A549 treated with Hydrocortisone at 1 μM for 4 hours (cell line): ENCODE measurements around the gene WDR62. TPM values are rescaled to one million over a fixed set of nuclear protein-coding genes. Genes with fewer than 3 reads are reported as not detected.

Source experiments
- total RNA-seq: library from RNA; stranded (reverse); fragments of 200-300 nt; extraction: Qiagen RNA extraction; gene quantifications from 5 replicates; pipeline ENCODE4 v1.2.3, GENCODE V29; 2022

The WDR62 gene
- total RNA-seq: 23.1 to 26.0 TPM (median 25.2 TPM) in 5 replicates

DNA sequence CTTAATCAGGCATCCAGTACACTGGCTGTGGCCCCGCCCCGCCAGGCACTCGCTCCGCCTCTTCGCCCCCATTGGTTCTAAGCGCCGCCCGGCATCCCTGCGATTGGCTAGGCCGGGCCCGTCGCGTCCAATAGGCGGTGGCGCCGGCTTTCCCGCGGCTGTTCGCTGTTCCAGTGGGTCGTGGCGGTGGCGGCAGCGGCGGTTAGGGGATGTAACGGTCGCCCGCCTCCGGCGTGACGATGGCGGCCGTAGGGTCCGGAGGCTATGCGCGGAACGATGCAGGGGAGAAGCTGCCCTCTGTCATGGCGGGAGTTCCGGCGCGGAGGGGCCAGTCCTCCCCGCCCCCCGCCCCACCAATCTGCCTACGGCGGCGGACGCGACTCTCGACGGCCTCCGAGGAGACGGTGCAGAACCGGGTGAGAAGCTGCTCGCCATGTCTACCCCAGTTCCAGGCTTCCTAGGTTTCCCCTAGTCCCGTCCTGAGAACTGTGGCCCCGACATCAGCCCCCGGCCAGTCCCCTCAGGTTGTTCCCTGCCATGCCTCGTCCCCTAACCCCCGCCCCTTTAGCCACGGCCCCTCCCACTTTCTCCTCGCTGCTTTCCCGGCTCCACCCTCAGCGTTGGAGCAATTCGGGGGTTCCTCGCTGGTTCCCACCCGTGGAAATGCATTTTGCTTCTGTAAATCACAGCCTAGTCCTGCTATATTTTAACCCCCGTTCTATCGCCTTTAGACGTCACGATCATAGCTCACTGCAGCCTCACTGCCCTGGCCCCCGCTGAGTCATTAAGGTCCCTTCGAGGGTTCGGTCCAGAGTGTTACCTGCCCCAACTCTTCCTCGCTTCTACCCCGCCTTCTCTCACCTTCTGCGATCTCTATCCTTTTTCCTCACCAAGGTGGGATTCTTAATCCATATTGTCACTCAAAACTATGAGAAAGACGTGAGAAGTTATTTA is at the start of gene WDR62:
WDR62 (plus strand) TSS at position 165 of the 954 bp plus-strand sequence; CDS start at position 240, 75 bp downstream.

DNA sequence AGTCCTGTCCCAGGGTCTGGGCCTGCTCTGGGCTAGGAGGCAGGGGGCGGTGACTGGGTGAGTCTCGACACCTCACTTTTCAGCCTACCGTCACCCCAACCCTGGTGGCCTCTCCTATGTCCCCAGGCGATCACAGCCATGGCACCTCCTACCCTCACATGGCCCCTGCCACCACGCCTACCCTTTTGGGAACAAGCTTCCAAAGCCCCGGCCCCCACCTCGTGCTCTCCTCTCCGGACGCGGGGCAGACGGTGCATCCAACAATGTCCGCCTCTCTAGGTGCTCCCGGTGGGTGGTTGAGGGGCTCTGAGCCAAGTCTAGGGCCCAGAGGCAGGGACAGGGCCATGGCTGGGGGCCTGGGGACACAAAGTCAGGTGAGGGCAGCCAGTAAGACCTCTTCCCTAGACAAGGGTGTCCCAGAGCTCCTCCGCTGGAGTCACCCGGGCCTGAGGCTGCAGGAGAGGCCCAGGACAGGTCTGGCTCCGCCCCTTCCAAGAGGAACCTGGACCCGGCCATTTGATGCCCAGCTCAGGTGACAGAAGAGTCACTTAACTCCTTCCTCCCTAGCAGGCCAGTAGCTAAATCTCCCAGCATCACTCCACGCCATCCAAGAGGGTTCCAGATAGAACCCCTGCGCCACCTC is 46.2 kb upstream of the WDR62 start, which contains the start of gene SYNE4:
SYNE4 (minus strand) TSS at position 478 of the 643 bp plus-strand sequence; CDS start at position 346, 132 bp downstream.

DNA sequence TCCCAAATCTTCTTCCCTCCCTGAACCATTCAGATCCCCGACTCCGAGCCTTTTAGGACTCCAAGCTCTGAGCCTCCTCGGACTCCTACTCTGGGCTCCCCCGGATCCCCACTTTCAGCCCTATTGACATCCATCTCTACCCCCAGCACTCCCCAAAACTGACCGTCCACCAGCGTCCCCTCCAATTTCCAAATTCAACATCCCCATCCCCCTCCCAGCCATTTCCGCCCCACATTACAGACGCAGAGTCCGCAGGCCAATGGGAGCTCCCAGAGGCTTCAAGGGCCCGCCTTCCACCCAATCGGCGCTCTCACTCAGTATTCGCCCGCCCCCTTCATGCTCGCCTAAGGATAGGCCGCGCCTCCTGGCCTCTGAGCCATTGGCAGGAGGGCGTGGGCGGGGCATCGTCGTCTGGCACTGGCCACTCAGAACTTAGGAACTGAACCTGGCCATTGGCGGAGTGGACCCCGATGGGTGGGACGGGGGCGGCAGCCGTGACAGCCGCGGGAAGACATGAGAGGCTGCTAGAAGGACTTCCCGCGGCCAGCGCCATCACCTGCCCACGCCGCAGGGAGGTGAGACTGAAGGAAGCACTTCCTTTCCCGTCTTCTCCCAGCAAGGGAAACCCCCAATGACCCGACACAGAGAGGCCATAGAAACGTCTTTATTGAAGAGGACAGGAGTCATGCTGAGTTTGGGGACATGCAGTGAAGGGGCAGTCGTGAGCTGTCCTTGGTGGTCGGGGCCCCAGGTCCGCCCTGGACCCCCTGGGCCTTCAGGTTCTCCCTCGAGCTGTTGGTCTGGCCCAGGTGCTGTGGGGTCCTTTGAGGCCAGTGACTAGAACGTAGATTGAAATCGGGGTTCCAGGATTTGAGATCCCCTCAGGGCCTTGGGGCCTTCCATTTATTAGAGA is 40.4 kb upstream of the WDR62 start, which contains the start of gene ALKBH6:
ALKBH6 (minus strand) TSS at position 202 of the 913 bp plus-strand sequence. CDS start 816 bp downstream, outside the sequence.

DNA sequence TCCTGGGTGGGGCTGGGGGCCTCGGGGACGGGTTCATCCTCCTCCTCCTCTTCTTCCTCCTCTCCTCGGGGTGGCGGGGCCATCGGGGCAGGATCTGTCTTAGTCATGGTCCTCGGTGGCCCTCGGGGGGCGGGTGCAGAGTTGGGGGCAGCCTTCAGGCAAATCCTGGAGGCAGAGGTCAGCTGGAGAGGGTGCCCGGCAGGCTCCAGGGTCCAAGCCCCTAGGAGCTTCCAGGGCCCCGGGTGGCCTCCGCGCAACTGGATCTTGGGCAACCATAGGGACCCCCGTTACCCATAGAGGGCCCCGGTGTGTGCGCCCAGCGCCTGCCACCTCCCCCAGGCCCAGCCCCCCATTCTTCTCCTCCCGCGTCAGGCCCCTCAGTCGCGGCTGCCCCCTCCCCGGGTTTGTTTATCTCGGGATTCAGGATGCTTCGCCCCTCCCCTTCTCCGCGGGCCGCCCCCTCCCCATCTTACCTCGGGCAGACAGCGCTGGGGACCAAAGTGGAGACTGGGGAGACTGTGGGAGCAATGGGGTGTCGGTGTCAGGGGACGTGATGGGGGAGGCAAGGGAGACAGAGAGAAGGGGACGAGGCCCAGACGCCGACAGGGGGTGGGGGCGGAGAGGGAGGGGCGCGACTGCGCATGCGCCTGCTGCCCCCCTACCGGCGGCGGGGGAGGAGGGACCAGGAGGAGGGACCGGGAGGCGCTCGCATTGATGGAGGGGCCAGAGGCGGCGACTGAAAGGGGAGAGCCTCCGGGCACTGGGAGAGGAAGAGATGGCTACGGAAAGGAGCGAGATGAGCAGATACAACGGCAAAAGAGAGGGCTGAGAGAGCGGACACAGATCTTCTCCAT is 22.2 kb upstream of the WDR62 start, which contains the start of gene CLIP3:
CLIP3 (minus strand) TSS at position 623 of the 854 bp plus-strand sequence; CDS start at position 107, 516 bp downstream.

DNA sequence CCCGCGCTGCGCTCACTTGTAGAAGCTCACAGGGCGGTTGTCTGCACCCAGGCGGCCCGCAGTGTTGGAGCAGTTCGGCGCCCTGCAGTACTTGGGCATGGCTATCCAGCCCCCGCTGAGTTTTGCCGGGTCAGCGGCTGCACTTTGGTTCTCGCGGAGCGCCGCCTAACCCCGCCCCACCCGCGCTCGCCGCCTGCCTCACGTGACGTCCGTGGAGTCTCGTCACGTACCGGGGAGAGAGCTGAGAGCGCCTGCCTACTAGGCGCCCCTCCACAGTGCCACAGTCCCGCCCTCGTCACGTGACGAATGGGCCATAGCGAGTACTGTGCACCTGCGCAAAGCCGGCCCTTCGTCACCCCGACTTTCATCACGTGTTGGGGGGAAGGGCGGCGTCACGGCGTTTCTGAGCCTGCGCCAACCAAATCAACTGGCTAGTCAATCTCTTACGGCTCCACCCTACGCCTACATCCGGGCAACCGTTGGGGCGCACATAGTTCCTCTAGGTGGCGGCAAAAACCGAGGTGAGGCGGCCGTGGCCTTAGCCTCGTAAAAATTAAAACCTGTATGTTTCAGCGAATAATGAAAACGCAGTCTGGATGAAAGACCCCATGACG is 471 bp upstream of the WDR62 start, which contains the start of gene THAP8:
THAP8 (minus strand) TSS at position 167 of the 614 bp plus-strand sequence; CDS start at position 99, 68 bp downstream.

DNA sequence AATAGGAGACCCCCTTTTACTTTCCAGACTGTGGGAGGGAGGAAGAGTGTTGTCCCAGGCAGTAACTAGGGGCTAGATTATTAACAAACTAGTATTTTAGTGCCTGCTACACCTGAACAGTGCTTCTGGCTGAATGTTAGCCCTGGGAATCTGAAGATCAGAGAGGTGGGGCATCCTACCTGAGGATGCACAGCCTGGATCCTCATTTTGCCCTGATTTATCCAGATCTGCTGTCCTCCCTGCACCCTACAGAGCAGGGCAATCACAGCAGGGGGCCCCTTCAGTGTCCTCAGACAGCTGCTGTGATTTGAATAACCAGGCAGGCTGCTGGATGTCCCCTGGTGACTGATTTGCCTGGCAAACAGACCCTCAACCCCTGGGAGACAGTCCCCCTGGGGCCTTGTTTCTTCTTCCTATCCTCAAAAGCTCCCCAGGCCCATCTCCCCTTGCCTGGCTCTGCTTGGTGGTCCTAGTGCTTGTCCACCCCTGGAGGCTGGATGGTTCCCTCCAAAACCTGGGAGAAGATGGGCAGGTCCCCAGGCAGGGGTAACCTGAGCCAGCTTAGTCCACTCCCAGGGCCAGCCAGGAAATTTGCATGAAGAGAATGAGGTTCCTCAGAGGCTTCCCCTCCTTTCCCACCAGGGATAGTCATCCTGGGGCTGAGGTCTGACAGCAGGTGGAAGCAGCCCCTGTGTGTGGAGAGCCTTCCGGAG is 55.9 kb downstream of the WDR62 start, which contains the start of gene OVOL3:
OVOL3 (plus strand) TSS at position 657 of the 713 bp plus-strand sequence. CDS start 60 bp downstream, outside the sequence.

DNA sequence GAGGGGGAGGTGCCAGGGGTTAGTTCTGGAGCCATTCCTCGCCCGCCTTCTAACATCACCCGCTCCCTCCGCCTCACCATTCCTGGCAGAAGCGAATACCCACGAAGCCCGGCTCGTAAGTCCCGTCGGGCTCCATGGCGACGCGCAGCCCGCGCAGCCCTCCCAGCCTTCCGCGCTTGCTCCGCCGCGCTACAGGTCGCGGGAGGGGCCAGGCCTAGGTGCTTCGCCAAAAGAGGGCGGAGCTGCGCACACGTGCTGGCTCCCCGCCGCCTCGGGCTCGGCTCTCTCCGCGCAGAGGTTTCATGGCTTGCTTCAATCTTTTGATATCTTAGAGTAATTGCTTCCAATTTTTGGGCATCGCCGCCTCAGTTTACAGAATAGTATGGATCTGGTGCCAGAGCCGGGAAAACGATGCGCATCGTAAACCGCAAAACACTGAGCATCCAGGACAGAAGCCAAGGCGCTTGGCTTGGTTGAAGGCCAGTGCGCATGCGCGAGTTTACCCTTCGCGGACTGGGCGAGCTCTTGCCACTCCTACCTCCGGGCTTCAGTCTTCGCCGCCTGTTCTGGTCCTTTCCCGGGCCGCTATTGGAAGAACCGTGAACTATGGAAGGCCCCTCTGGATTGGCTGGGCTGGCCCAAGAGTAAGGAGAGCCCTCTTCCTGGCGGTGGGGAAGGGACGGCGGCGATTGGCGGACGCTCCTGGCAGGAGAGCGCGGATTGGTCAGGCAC is 60.2 kb downstream of the WDR62 start, which contains the start of gene POLR2I:
POLR2I (minus strand) TSS at position 155 of the 732 bp plus-strand sequence; CDS start at position 136, 19 bp downstream.

DNA sequence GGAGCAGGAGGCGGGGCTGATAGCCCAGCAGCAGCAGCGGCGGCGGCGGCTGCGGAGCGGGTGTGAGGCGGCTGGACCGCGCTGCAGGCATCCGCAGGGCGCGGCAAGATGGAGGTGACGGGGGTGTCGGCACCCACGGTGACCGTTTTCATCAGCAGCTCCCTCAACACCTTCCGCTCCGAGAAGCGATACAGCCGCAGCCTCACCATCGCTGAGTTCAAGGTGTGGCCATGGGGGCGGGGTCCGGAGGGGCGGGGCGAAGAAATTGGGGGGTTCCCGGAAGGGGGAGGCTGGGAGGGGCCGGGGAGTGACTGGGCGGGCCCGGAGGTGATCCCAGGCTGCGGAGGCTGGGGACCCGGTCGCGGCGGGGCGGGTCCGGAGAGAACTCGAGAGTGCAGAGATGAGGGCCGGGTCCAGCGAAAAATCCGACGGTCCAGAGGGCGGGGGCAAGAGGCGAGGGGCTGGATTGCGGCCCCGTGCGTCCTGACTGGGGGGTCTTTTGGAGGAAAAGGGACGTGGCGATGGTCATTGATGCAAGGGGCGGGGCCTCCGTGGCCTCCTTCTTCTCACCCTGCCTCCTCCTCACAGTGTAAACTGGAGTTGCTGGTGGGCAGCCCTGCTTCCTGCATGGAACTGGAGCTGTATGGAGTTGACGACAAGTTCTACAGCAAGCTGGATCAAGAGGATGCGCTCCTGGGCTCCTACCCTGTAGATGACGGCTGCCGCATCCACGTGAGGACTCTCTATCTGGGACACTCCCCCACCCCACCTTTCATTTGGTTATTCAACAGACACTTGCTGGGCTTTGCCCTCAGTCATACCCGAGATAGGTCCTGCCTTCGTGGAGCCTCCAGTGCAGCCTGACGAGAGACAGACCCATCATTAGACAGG is 61.0 kb downstream of the WDR62 start, which contains the start of gene TBCB:
TBCB (plus strand) TSS at position 16 of the 891 bp plus-strand sequence; CDS start at position 109, 93 bp downstream.

DNA sequence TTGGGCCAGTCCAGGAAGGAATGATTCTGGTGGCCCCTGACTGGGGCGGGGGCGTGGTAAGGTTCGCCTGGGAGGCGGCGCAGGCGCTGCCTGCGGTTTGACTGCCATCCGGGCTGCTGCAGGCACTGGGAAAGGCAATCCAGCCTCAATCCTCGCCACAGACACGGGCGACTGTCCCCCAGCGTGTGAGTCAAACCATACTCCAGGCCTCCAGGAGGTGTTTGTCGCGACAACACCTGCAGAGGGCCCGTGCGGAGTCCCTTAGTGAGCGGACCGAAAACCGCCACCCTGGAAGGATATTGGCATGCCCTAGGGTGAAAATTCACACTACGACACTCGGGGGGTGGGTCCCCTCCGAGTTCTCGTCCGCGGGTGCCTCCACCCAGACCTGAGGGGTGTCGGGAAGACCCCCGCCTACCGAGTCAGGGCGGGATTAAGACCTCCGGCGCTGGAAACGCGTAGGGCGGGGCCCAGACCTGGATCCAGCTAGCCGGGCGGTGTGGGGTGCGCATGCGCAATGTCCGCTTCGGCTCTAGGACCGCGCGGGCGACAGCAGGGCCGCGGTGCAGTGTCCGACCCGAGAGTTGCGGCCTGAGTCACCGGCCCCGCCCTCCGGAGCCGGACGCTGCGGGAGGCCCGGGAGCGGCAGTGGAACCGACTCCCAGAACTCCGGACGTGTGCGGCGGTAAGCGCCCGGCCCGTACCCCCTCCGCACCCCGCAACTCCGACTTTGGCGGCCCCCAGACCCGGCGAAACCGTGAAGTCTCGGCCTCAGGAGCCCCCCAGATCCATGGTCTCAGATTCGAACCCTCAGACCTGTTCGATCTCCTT is 85.0 kb downstream of the WDR62 start, which contains the start of gene CAPNS1:
CAPNS1 (plus strand) TSS at position 594 of the 831 bp plus-strand sequence. CDS start 946 bp downstream, outside the sequence.

DNA sequence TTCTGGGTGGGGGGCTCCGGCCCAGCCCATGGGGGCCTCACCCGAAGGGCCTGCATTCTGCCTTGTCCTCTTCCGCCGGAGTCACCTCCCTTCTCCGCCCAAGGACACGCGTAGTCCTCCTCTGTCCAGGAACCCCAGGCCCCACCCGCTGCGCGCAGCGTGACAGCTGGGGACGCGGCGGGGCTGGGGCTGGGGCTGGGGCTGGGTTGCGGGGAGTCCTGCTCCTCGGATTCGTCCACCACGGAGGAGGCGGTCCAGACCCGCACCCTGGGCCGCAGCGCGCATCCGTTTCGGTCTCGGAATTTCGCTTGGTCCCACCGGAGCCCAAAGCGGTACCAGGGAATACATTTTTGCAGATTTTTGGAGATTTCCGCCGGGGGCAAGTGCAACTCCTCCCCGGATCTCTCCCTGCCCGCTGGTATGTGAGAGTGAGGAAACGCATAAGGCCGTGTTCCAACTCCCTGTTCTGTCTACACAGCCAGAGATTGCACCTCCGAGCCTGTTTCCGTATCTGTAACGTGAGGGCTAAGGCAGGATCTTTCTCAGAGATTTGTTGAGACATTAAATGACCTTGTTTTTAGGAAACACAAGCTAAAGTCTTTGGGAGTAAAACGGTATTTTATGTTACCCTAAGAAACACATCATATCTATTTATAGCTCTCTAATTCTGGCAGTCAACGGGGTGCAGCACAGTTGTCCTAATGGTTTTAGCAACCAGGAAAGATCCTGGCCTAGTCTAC is 97.8 kb downstream of the WDR62 start, which contains the start of gene COX7A1:
COX7A1 (minus strand) TSS at position 96 of the 740 bp plus-strand sequence; CDS start at position 56, 40 bp downstream.

Other genes starting within 250 kb of the WDR62 start
- gene PRODH2, start 242.1 kb upstream of the WDR62 start, total RNA-seq: 0.15 to 0.36 TPM (median 0.25 TPM) in 5 replicates
- 0.35 to 0.68 TPM (median 0.59 TPM) in 5 replicates for gene NPHS1, start 202.4 kb upstream of the WDR62 start, total RNA-seq
- gene KIRREL2, start 198.0 kb upstream of the WDR62 start, total RNA-seq: 0.43 to 0.63 TPM (median 0.50 TPM) in 5 replicates
- gene APLP1, start 186.3 kb upstream of the WDR62 start, total RNA-seq: 68.9 to 98.3 TPM (median 90.2 TPM) in 5 replicates
- gene NFKBID, start 154.4 kb upstream of the WDR62 start, total RNA-seq: 5.2 to 6.5 TPM (median 6.3 TPM) in 5 replicates
- 0.29 to 0.79 TPM (median 0.46 TPM) in 4 of 5 replicates, not detected in the other for gene HCST, start 152.4 kb upstream of the WDR62 start, total RNA-seq
- gene TYROBP, start 146.6 kb upstream of the WDR62 start, total RNA-seq: not detected in 5 replicates
- 15.7 to 24.4 TPM (median 20.9 TPM) in 5 replicates for gene LRFN3, start 118.5 kb upstream of the WDR62 start, total RNA-seq
- gene SDHAF1, start 59.7 kb upstream of the WDR62 start, total RNA-seq: 28.9 to 48.5 TPM (median 46.4 TPM) in 5 replicates
- gene SYNE4, start 46.1 kb upstream of the WDR62 start, total RNA-seq: 0.18 to 0.29 TPM (median 0.22 TPM) in 5 replicates
- gene ALKBH6, start 40.7 kb upstream of the WDR62 start, total RNA-seq: 21.7 to 25.8 TPM (median 23.8 TPM) in 5 replicates
- gene CLIP3, start 22.0 kb upstream of the WDR62 start, total RNA-seq: 0.74 to 1.5 TPM (median 0.92 TPM) in 5 replicates
- 5.8 to 7.9 TPM (median 7.3 TPM) in 5 replicates for gene THAP8, start 612 bp upstream of the WDR62 start, total RNA-seq
- 0.17 to 0.60 TPM (median 0.36 TPM) in 4 of 5 replicates, not detected in the other for gene OVOL3, start 56.2 kb downstream of the WDR62 start, total RNA-seq
- 201 to 261 TPM (median 248 TPM) in 5 replicates for gene POLR2I, start 60.0 kb downstream of the WDR62 start, total RNA-seq
- 406 to 569 TPM (median 542 TPM) in 5 replicates for gene TBCB, start 60.6 kb downstream of the WDR62 start, total RNA-seq
- 1,534 to 2,199 TPM (median 2,140 TPM) in 5 replicates for gene CAPNS1, start 85.2 kb downstream of the WDR62 start, total RNA-seq
- not detected in 5 replicates for gene COX7A1, start 97.5 kb downstream of the WDR62 start, total RNA-seq
- gene ZNF565, start 159.8 kb downstream of the WDR62 start, total RNA-seq: 3.7 to 5.1 TPM (median 4.2 TPM) in 5 replicates
- 109 to 198 TPM (median 114 TPM) in 5 replicates for gene ZNF146, start 160.2 kb downstream of the WDR62 start, total RNA-seq